CD4-positive, alpha-beta T cell treated with Interleukin-17A for 4 hours (primary cell): Measurements from ENCODE around the gene CEACAM19.

Experiments used
- DNase-seq: peaks from one replicate; pipeline ENCODE4 v3.0.0-alpha.2; 2020; ENCODE audit warnings: mixed read lengths

CEACAM19 gene

GRCh38 chr19:44723952-44724319, 52.7 kb downstream of the CEACAM19 start:
- DNase-seq: peak; percentile 85

DNA sequence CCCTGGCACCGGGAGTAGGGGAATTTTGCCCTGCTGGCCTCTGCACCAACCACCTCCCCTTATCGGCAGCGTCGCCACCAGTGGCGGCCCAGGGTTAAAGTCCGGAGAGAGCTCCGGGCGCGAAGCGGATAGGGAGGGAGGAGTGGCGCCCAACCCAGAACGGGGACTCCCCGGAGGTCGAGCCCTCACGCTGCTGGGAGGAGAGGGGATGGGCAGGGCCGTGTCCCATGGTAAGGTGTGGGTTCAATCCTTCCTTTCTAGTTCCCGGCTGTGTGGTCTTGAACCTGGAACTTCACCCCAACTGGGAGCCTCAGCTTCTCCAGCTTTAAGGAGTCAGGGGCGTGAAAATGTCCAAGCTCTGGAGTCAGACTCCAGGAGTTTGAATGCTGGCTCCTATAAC, 54.0 kb downstream of the CEACAM19 start:
- DNase-seq: no peak

DNA sequence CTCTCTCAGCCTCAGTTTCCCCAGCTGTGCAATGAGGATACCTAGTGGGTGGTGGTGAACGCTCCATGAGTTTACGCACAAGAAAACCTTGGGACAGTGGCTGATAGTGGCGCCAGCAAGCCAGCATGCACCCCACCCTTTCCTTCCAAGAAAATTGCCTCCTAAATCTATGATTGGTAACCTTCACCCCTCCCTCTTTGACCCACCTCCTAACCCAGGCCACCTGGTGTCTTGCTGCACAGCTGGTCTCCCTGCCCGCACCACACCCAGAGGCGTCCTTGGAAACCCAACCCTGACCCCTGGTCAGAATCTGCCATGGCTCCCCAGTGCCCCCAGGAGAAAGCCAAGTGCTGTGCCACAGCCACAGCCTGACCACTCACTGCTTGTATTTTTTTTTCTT, 54.4 kb downstream of the CEACAM19 start:
- no peak for DNase-seq

- no peak for DNase-seq
These were observed 55.2 kb downstream of the CEACAM19 start for GRCh38 chr19:44726465-44726864.

GRCh38 chr19:44728178-44728577, 56.9 kb downstream of the CEACAM19 start:
- DNase-seq: no peak

- DNase-seq: no peak
These were observed 58.3 kb downstream of the CEACAM19 start for GRCh38 chr19:44729516-44730033.

- DNase-seq: no peak
These were observed 59.8 kb downstream of the CEACAM19 start for GRCh38 chr19:44731081-44731480.

- DNase-seq: no peak
These were observed 60.3 kb downstream of the CEACAM19 start for GRCh38 chr19:44731622-44732021.

DNA sequence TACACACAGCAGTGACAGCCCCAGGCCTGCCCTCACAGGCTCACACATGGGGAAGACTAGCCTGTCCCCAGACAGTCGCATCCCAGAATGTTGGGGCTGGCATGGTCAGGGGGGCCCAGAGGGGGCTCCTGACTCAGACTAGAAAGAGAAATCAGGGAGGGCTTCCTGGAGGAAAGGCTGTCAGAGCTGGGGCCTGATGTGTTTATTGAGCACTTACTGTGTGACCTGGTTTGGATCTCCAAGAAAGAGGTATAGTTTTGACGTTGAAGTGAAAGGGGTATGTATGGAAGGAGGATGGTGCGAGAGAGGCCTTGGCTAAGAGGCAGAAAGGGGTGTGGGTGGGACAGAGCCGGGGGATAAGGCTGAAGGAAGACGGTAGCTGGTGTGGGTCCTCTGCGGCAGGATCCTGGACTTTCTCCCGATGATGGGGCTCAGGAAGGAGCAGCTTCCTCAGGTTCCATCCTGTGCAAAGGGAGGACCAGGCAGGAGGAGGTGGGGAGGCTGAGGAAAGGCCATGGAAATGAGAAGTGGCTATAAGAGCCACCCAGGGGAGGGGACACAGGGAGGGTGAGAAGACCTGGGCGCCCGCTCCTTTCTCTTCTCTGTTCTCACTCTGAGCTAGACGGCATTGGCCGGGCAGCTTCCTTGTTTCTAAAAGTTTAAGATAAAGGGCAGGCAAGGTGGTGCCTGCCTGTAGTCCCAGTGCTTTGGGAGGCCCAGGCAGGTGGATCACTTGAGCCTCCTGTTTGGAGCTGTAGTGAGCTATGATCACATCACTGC, 61.1 kb downstream of the CEACAM19 start:
- no peak for DNase-seq
